Measurements from ENCODE around the gene BCL6.
"Not testable (repeated sequence)": the region's sequence is repeated elsewhere in the genome, so short reads cannot be mapped to it uniquely, and the experiment has no call there.

BCL6 gene

GRCh38 chr3:187698499-187699399, 46.5 kb downstream of the BCL6 start:
- no peaks in the 10 kb centered on the region for H3K36me3 Mint-ChIP-seq
- H3K9me3 Mint-ChIP-seq, result no peaks in the 10 kb centered on the region
- no peaks in the 10 kb centered on the region for H3K4me1 Mint-ChIP-seq
- no peak for DNase-seq
- no peak overlapping the region for H3K4me3 Mint-ChIP-seq
- H3K27me3 Mint-ChIP-seq, result peaks cover 19 to 26% of the 10 kb centered on the region in 2 donors
- ATAC-seq (replicated peaks), result no peak
- H3K27ac Mint-ChIP-seq, result no peak overlapping the region

- Mint-ChIP-seq H3K4me1 (no peaks in the 10 kb centered on the region), H3K4me3 (no peak overlapping the region)
- ATAC-seq (replicated peaks), result no peak
Observed at GRCh38 chr3:187696021-187696420, 49.2 kb downstream of the BCL6 start.

GRCh38 chr3:187695449-187695848, 49.8 kb downstream of the BCL6 start:
- DNase-seq (no peak), ATAC-seq (replicated peaks) (no peak)
- Mint-ChIP-seq H3K4me1 (no peaks in the 10 kb centered on the region), H3K9me3 (no peaks in the 10 kb centered on the region), H3K36me3 (no peaks in the 10 kb centered on the region), H3K4me3 (no peak overlapping the region), H3K27me3 (peaks cover 24 to 37% of the 10 kb centered on the region in 2 donors), H3K27ac (no peak overlapping the region)

More at GRCh38 chr3:187696021-187696420, 49.2 kb downstream of the BCL6 start:
- Mint-ChIP-seq H3K9me3 (no peaks in the 10 kb centered on the region), H3K27me3 (peaks cover 24 to 34% of the 10 kb centered on the region in 2 donors), H3K36me3 (no peaks in the 10 kb centered on the region), H3K27ac (no peak overlapping the region)
- no peak for DNase-seq

- Mint-ChIP-seq H3K4me1 (no peaks in the 10 kb centered on the region), H3K36me3 (no peaks in the 10 kb centered on the region), H3K9me3 (no peaks in the 10 kb centered on the region), H3K27ac (no peak overlapping the region), H3K4me3 (no peak overlapping the region), H3K27me3 (peaks cover 24 to 35% of the 10 kb centered on the region in 2 donors)
- ATAC-seq (replicated peaks) (no peak), DNase-seq (no peak)
Observed at GRCh38 chr3:187694801-187695200, 50.5 kb downstream of the BCL6 start.

GRCh38 chr3:187693431-187693830, 51.8 kb downstream of the BCL6 start:
- no peaks in the 10 kb centered on the region for H3K4me1 Mint-ChIP-seq
- no peaks in the 10 kb centered on the region for H3K9me3 Mint-ChIP-seq
- H3K27ac Mint-ChIP-seq, result no peak overlapping the region
- DNase-seq (no peak), ATAC-seq (replicated peaks) (no peak)
- H3K4me3 Mint-ChIP-seq, result no peak overlapping the region
- no peaks in the 10 kb centered on the region for H3K36me3 Mint-ChIP-seq
- H3K27me3 Mint-ChIP-seq, result peaks cover 28 to 38% of the 10 kb centered on the region in 2 donors

GRCh38 chr3:187689984-187690383, 55.3 kb downstream of the BCL6 start:
- peaks cover 5% of the 10 kb centered on the region in 2 donors for H3K9me3 Mint-ChIP-seq
- H3K27ac Mint-ChIP-seq, result no peak overlapping the region
- H3K27me3 Mint-ChIP-seq, result peaks cover 21 to 26% of the 10 kb centered on the region in 2 donors
- no peak for DNase-seq
- no peak for ATAC-seq (replicated peaks)
- H3K36me3 Mint-ChIP-seq, result no peaks in the 10 kb centered on the region
- no peaks in the 10 kb centered on the region for H3K4me1 Mint-ChIP-seq
- no peak overlapping the region for H3K4me3 Mint-ChIP-seq

GRCh38 chr3:187686621-187687273, 58.5 kb downstream of the BCL6 start:
- Mint-ChIP-seq H3K9me3 (peaks cover 5% of the 10 kb centered on the region in 2 donors), H3K36me3 (no peaks in the 10 kb centered on the region), H3K4me1 (no peaks in the 10 kb centered on the region), H3K27me3 (peaks cover 14 to 18% of the 10 kb centered on the region in 2 donors), H3K27ac (no peak overlapping the region), H3K4me3 (no peak overlapping the region)
- DNase-seq (no peak), ATAC-seq (replicated peaks) (no peak)

- Mint-ChIP-seq H3K36me3 (no peaks in the 10 kb centered on the region), H3K9me3 (peaks cover 5% of the 10 kb centered on the region in 2 donors), H3K4me1 (no peaks in the 10 kb centered on the region), H3K4me3 (no peak overlapping the region), H3K27ac (no peak overlapping the region), H3K27me3 (peaks cover 10 to 14% of the 10 kb centered on the region in 2 donors)
- no peak for ATAC-seq (replicated peaks)
- no peak for DNase-seq
Observed at GRCh38 chr3:187685948-187686347, 59.3 kb downstream of the BCL6 start.

- ATAC-seq (replicated peaks), result peak in 1 of 2 donors; percentile 23
- no peaks in the 10 kb centered on the region for H3K36me3 Mint-ChIP-seq
- DNase-seq, result no peak
- H3K27ac Mint-ChIP-seq, result no peak overlapping the region
- no peaks in the 10 kb centered on the region for H3K4me1 Mint-ChIP-seq
- H3K4me3 Mint-ChIP-seq, result no peak overlapping the region
- H3K9me3 Mint-ChIP-seq, result peaks cover 5% of the 10 kb centered on the region in 2 donors
- H3K27me3 Mint-ChIP-seq, result peaks cover 18 to 23% of the 10 kb centered on the region in 2 donors
Observed at GRCh38 chr3:187684880-187685279, 60.4 kb downstream of the BCL6 start.

- no peak for DNase-seq
- Mint-ChIP-seq H3K27ac (no peak overlapping the region), H3K4me1 (peaks cover 4% of the 10 kb centered on the region in 2 donors), H3K4me3 (no peak overlapping the region), H3K27me3 (peaks cover 22 to 27% of the 10 kb centered on the region in 2 donors), H3K36me3 (no peaks in the 10 kb centered on the region), H3K9me3 (peaks cover 5% of the 10 kb centered on the region in 2 donors)
- ATAC-seq (replicated peaks), result no peak
Observed at GRCh38 chr3:187684444-187684843, 60.8 kb downstream of the BCL6 start.

GRCh38 chr3:187681756-187682155, 63.5 kb downstream of the BCL6 start:
- H3K9me3 Mint-ChIP-seq; H3K4me3 Mint-ChIP-seq; DNase-seq; H3K27ac Mint-ChIP-seq; ATAC-seq (replicated peaks); H3K36me3 Mint-ChIP-seq; H3K4me1 Mint-ChIP-seq: not testable (repeated sequence)
- H3K27me3 Mint-ChIP-seq, result peaks cover 32 to 33% of the 10 kb centered on the region in 2 donors

GRCh38 chr3:187679638-187680396, 65.5 kb downstream of the BCL6 start:
- no peak overlapping the region for H3K4me3 Mint-ChIP-seq
- H3K27me3 Mint-ChIP-seq, result peaks cover 37 to 45% of the 10 kb centered on the region in 2 donors
- H3K36me3 Mint-ChIP-seq, result no peaks in the 10 kb centered on the region
- DNase-seq (peak; percentile 48), ATAC-seq (replicated peaks) (peak; percentile 73 to 83)
- peaks cover 4 to 6% of the 10 kb centered on the region in 2 donors for H3K4me1 Mint-ChIP-seq
- H3K9me3 Mint-ChIP-seq, result no peaks in the 10 kb centered on the region
- peak overlapping the region; percentile 56 for H3K27ac Mint-ChIP-seq

- DNase-seq (peak; percentile 29), ATAC-seq (replicated peaks) (peak; percentile 60 to 72)
- Mint-ChIP-seq H3K4me3 (no peak overlapping the region), H3K9me3 (no peaks in the 10 kb centered on the region), H3K4me1 (peaks cover 4 to 6% of the 10 kb centered on the region in 2 donors), H3K27ac (no peak overlapping the region), H3K36me3 (no peaks in the 10 kb centered on the region), H3K27me3 (peaks cover 46 to 53% of the 10 kb centered on the region in 2 donors)
Observed at GRCh38 chr3:187678726-187679268, 66.5 kb downstream of the BCL6 start.

GRCh38 chr3:187677604-187678003, 67.7 kb downstream of the BCL6 start:
- no peak for ATAC-seq (replicated peaks)
- Mint-ChIP-seq H3K4me3 (no peak overlapping the region), H3K27ac (no peak overlapping the region), H3K27me3 (peaks cover 42 to 57% of the 10 kb centered on the region in 2 donors), H3K9me3 (no peaks in the 10 kb centered on the region), H3K4me1 (peaks cover 4 to 6% of the 10 kb centered on the region in 2 donors), H3K36me3 (no peaks in the 10 kb centered on the region)
- no peak for DNase-seq

All from stimulated activated naive B cell treated with anti-CD40 and anti-IgM and Interleukin-4, amounts not matched to agents 10 μg/mL and 1 μg/mL and 100 μg/mL, for 72 hours (primary cell).